ENCODE measurements around the gene ZNF324B. TPM values are rescaled to one million over a fixed set of nuclear protein-coding genes. Genes with fewer than 3 reads are reported as not detected.

Gene ZNF324B
- total and polyA plus RNA-seq, 2 of the 4 experiments (the other 2 are of a cell fraction), result 3.5 to 4.1 TPM

GRCh38 chr19:58460039-58460438 lies 8.6 kb downstream of the ZNF324B start:
- Histone ChIP-seq H3K4me3 (ENCODE audit: insufficient read depth, low read depth, low read length) (no peak overlapping the region), H4K5ac (ENCODE audit: low read depth, low read length) (no peak overlapping the region), H3K18ac (ENCODE audit: low read depth, low read length) (no peak overlapping the region), H2AK9ac (replicated peaks; ENCODE audit: low read depth, low read length, poor library complexity) (no peak overlapping the region), H2AK5ac (ENCODE audit: low read depth, low read length) (no peak overlapping the region), H3K79me1 (ENCODE audit: low read depth in 1 of 2, low read length in 2 of 2) (no peaks in the 10 kb centered on the region; a peak in 1 of 4 replicates), H3K9me1 (ENCODE audit: insufficient read depth, low read length) (0 out of 2 replicates have a peak, but pooled peaks cover 3% of the 10 kb centered on the region), H3K27me3 (ENCODE audit: control insufficient read depth, insufficient read depth, low read length) (no peaks in the 10 kb centered on the region), H2BK15ac (ENCODE audit: low read depth, low read length) (no peak overlapping the region), H4K8ac (ENCODE audit: low read depth in 2 of 2, low read length in 2 of 2) (no peak overlapping the region), H4K20me1 (ENCODE audit: insufficient read depth, low read length) (no peaks in the 10 kb centered on the region), H3K9me3 (ENCODE audit: control insufficient read depth, insufficient read depth, low read length) (no peaks in the 10 kb centered on the region), H3K4me1 (ENCODE audit: control insufficient read depth, insufficient read depth, low read length) (no peaks in the 10 kb centered on the region), H3K56ac (ENCODE audit: extremely low read depth, insufficient read depth, low read length) (no peak overlapping the region), H3K9ac (ENCODE audit: low read depth, low read length) (no peak overlapping the region), H4K91ac (ENCODE audit: insufficient read depth, low read depth, low read length) (no peak overlapping the region), H3K4me2 (ENCODE audit: low read depth, low read length) (no peak overlapping the region), H2BK120ac (ENCODE audit: low read depth, low read length) (no peak overlapping the region), H3K27ac (ENCODE audit: insufficient read depth, low read length) (no peak overlapping the region), H3K14ac (replicated peaks; ENCODE audit: low read depth, low read length) (no peak overlapping the region), H3K36me3 (ENCODE audit: control insufficient read depth, insufficient read depth, low read length) (peaks cover 10% of the 10 kb centered on the region), H3K23ac (ENCODE audit: low read depth, low read length) (no peak overlapping the region), H2AFZ (replicated peaks; ENCODE audit: low read length, poor library complexity) (no peak overlapping the region), H3K4ac (ENCODE audit: low read depth, low read length) (no peak overlapping the region), H2BK20ac (ENCODE audit: low read depth, low read length) (no peak overlapping the region), H2BK5ac (ENCODE audit: low read depth, low read length, poor library complexity, severe bottlenecking) (no peak overlapping the region)
- TF ChIP-seq SMC3 (IDR thresholded peaks at IDR 0.05; ENCODE audit: low read depth, low read length) (no peak), USF2 (IDR thresholded peaks at IDR 0.05; ENCODE audit: low read depth, low read length) (no peak), NFE2L2 (IDR thresholded peaks at IDR 0.05; ENCODE audit: low read depth, low read length) (no peak), ELK1 (IDR thresholded peaks at IDR 0.05; ENCODE audit: borderline replicate concordance, low read depth, low read length) (no peak), CEBPB (IDR thresholded peaks at IDR 0.05; ENCODE audit: low read depth, low read length) (no peak), RAD21 (IDR thresholded peaks at IDR 0.05; ENCODE audit: low read length) (no peak), MAFK (IDR thresholded peaks at IDR 0.05; ENCODE audit: low read depth, low read length) (no peak), CHD1 (IDR thresholded peaks at IDR 0.05; ENCODE audit: low read depth, low read length) (no peak), BHLHE40 (IDR thresholded peaks at IDR 0.05; ENCODE audit: low read depth, low read length) (no peak), MAZ (IDR thresholded peaks at IDR 0.05; ENCODE audit: borderline replicate concordance, low read depth, low read length) (no peak), CTCF (conservative IDR thresholded peaks at IDR 0.05; ENCODE audit: low read depth, low read length) (no peak), FOS (IDR thresholded peaks at IDR 0.05; ENCODE audit: low read depth, low read length) (no peak), RFX5 (IDR thresholded peaks at IDR 0.05; ENCODE audit: low read depth, low read length) (no peak), POLR2A (IDR thresholded peaks at IDR 0.05; ENCODE audit: low read depth, low read length) (no peak), RCOR1 (IDR thresholded peaks at IDR 0.05; ENCODE audit: insufficient replicate concordance, low read length) (no peak), MXI1 (IDR thresholded peaks at IDR 0.05; ENCODE audit: borderline replicate concordance, low read depth, low read length) (no peak)
- DNase-seq (no peak), ATAC-seq (ENCODE audit: low read depth) (no peak)
- in situ Hi-C loops (cut with MboI; ENCODE audit: low sequenced_read_pairs), result no loop called here
- ChIA-PET POLR2A (ENCODE audit: unreplicated experiment) (no interaction called here), CTCF (no interaction called here)
- WGBS, 2 experiments (ENCODE audit: extremely low coverage in 2 of 2, insufficient read length in 1 of 2), result no CpG with 5 or more reads among the region's 2 CpGs
- dilution Hi-C loops (cut with HindIII; ENCODE audit: low sequenced_read_pairs, unreplicated experiment), result no loop called here
- no TSS peak for BruUV-seq (replicated peaks)
- intact Hi-C loops (cut with micrococcal nuclease), result no loop called here
